HepG2 (cell line): Measurements from ENCODE around the gene SUCLG2. TPM values are rescaled to one million over a fixed set of nuclear protein-coding genes. Genes with fewer than 3 reads are reported as not detected.

Source experiments
- CC2D1A ChIP-seq: sonication (generic); formaldehyde crosslinking; IDR thresholded peaks from 2 replicates; pipeline ENCODE4 v1.8.1; 2023; ENCODE audit warnings: mild to moderate bottlenecking, missing genetic modification reagents
- CCAR2 ChIP-seq: fragments of 200-400 bp; formaldehyde crosslinking; optimal IDR thresholded peaks from 2 replicates; pipeline ENCODE3; 2018; ENCODE audit warnings: low read depth, mild to moderate bottlenecking, low read length, moderate library complexity
- ETV5 ChIP-seq: IDR thresholded peaks from 2 replicates; pipeline ENCODE4 v1.6.1; 2018; ENCODE audit warnings: missing biosample characterization, missing genetic modification reagents, inconsistent platforms, borderline replicate concordance
- FOXA1 ChIP-seq, 2 experiments: fragments of 450-650 bp in 1 of 2; sonication (generic) in 1 of 2; formaldehyde crosslinking in 1 of 2; IDR thresholded peaks; 2 replicates each; pipeline versions ENCODE4 v1.4.0 to v1.6.1; 2016 to 2020; ENCODE audit warnings: missing genetic modification reagents in 1 of 2
- GABPA ChIP-seq, 2 experiments: IDR thresholded peaks; 2 replicates each; pipeline ENCODE4 v1.6.1; 2011 to 2016; ENCODE audit warnings: low read depth in 2 of 2, low read length in 1 of 2, missing biosample characterization in 1 of 2, missing genetic modification characterization in 1 of 2
- GTF2F1 ChIP-seq: fragments of 150-350 bp; IDR thresholded peaks from 2 replicates; pipeline ENCODE4 v1.6.1; 2014; ENCODE audit warnings: low read length
- HHEX ChIP-seq: IDR thresholded peaks from 2 replicates; pipeline ENCODE4 v1.6.1; 2016; ENCODE audit warnings: control low read depth
- JDP2 ChIP-seq: sonication (generic); formaldehyde crosslinking; IDR thresholded peaks from 2 replicates; pipeline ENCODE4 v1.8.1; 2022; ENCODE audit warnings: missing genetic modification reagents, borderline replicate concordance
- MAFK ChIP-seq, 2 experiments: IDR thresholded peaks in 1 of 2; conservative IDR thresholded peaks in 1 of 2; 2 replicates each; pipeline ENCODE4 v1.6.1; 2011; ENCODE audit warnings: improper control_type of control experiment in 2 of 2, low read length in 2 of 2
- ZBTB38 ChIP-seq: sonication (generic); formaldehyde crosslinking; IDR thresholded peaks from 2 replicates; pipeline ENCODE4 v1.5.1; 2020; ENCODE audit warnings: mild to moderate bottlenecking, missing genetic modification reagents
- ZC3H13 ChIP-seq: sonication (generic); formaldehyde crosslinking; IDR thresholded peaks from 2 replicates; pipeline ENCODE4 v1.8.1; 2023; ENCODE audit warnings: mild to moderate bottlenecking, missing genetic modification reagents, moderate library complexity
- ZFP37 ChIP-seq: sonication (generic); formaldehyde crosslinking; IDR thresholded peaks from 2 replicates; pipeline ENCODE4 v1.4.0; 2020; ENCODE audit warnings: missing genetic modification reagents, borderline replicate concordance
- ZFP82 ChIP-seq: sonication (generic); formaldehyde crosslinking; IDR thresholded peaks from 2 replicates; pipeline ENCODE4 v1.5.1; 2020; ENCODE audit warnings: mild to moderate bottlenecking, missing genetic modification reagents, borderline replicate concordance
- ZMYM4 ChIP-seq: sonication (generic); formaldehyde crosslinking; IDR thresholded peaks from 2 replicates; pipeline ENCODE4 v1.8.1; 2023; ENCODE audit warnings: mild to moderate bottlenecking, missing genetic modification reagents
- ZNF17 ChIP-seq: sonication (generic); formaldehyde crosslinking; IDR thresholded peaks from 2 replicates; pipeline ENCODE4 v1.5.0; 2020; ENCODE audit warnings: mild to moderate bottlenecking, missing genetic modification reagents
- ZNF354B ChIP-seq: sonication (generic); formaldehyde crosslinking; IDR thresholded peaks from 2 replicates; pipeline ENCODE4 v1.8.0; 2022; ENCODE audit warnings: mild to moderate bottlenecking, missing genetic modification reagents
- ZNF44 ChIP-seq: sonication (generic); formaldehyde crosslinking; IDR thresholded peaks from 2 replicates; pipeline ENCODE4 v1.5.1; 2020; ENCODE audit warnings: mild to moderate bottlenecking, missing genetic modification reagents
- ZNF615 ChIP-seq: sonication (generic); formaldehyde crosslinking; IDR thresholded peaks from 2 replicates; pipeline ENCODE4 v1.5.0; 2020; ENCODE audit warnings: mild to moderate bottlenecking, missing genetic modification reagents, borderline replicate concordance
- ZNF781 ChIP-seq: sonication (generic); formaldehyde crosslinking; IDR thresholded peaks from 2 replicates; pipeline ENCODE4 v1.5.1; 2020; ENCODE audit warnings: borderline replicate concordance, mild to moderate bottlenecking, missing genetic modification reagents; ENCODE audit errors: not compliant biosample characterization
- polyA plus RNA-seq, 8 experiments: library from polyadenylated mRNA; depleted of rRNA in 3 of 8; stranded (reverse) in 7 of 8; unstranded in 1 of 8; fragments of >200 nt; fragmentation: Illumina TruSeq in 4 of 8; extraction: Trizol in 4 of 8; gene quantifications; 2 replicates each; pipeline versions ENCODE4 v1.2.1 to v1.2.3, GENCODE V29; 2011 to 2016; ENCODE audit warnings: low read depth in 4 of 8, missing spikeins in 1 of 8, mixed read lengths in 1 of 8; ENCODE audit not compliant: insufficient read depth in 1 of 8
- total RNA-seq, 5 experiments: library from RNA; depleted of rRNA; stranded (reverse); fragments of >200 nt; fragmentation: Illumina TruSeq; extraction: Trizol; gene quantifications; 2 replicates each; pipeline ENCODE4 v1.2.3, GENCODE V29; 2016; ENCODE audit warnings: low read depth in 1 of 5
- TF ChIP-seq, protein P1 (sequence below): sonication (generic); formaldehyde crosslinking; conservative IDR thresholded peaks from 2 replicates; pipeline ENCODE4 v1.4.0; 2020; ENCODE audit warnings: mild to moderate bottlenecking, missing genetic modification reagents, moderate library complexity
- TF ChIP-seq, protein P2 (sequence below): sonication (generic); formaldehyde crosslinking; conservative IDR thresholded peaks from 2 replicates; pipeline ENCODE4 v1.5.0; 2020; ENCODE audit warnings: missing genetic modification reagents
- TF ChIP-seq, protein P3 (sequence below): sonication (generic); formaldehyde crosslinking; IDR thresholded peaks from 2 replicates; pipeline ENCODE4 v1.5.0; 2020; ENCODE audit warnings: mild to moderate bottlenecking, missing genetic modification reagents, borderline replicate concordance

Gene SUCLG2
- total and polyA plus RNA-seq, 2 of the 13 experiments (the other 11 are each of a cell fraction or from before 2014, with no cell fraction given): 21.4 to 64.9 TPM

DNA sequence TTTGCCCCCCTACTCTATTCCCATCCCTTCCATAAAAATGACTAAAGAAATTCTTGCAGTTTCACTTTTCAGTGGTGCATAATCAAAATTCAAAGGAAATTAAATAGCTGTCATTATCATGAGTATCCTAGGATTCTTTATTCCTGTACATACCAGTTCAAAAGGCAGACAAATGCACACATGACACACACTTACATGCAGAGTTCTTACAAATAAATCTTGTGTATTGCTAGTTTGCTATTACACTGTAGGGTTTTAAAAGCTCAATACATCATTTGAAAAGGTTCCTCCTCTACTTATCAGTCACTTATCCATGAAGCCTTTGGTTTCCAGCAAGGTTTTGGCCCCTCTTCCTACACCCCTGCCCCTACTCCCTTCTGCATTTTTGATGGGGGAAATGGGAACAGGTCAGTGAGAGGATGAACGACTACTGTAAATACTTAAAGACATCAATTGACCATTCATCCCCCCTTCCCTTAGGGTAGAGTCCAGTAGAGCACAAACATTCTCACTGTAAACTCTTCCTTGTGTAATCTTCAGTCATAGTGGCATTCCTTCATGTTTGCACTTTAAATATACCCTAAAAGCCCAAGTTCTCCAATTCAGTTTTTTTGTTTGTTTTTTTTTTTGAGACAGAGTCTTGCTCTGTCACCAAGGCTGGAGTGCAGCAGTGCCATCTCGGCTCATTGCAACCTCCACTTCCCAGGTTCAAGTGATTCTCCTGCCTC, 92.6 kb downstream of the SUCLG2 start (continued):
- TF ChIP-seq ZMYM4 (peak; percentile 26; the same call in 1 of the 2 replicates), FOXA1 (IDR thresholded peaks at IDR 0.05) (no peak), FOXA1 (CRISPR knock-in tag; IDR thresholded peaks at IDR 0.05) (peak; percentile 45; the same call in 1 of the 2 replicates), ZNF781 (CRISPR knock-in tag) (no peak), ZNF44 (CRISPR knock-in tag) (no peak), CCAR2 (no peak), ZBTB38 (no peak), ZNF615 (no peak), ZC3H13 (CRISPR knock-in tag) (no peak), HHEX (CRISPR knock-in tag) (no peak), ETV5 (CRISPR knock-in tag) (peak; percentile 23; the same call in 1 of the 2 replicates), ZNF17 (no peak), GABPA (IDR thresholded peaks at IDR 0.05; ENCODE audit: low read depth, low read length) (no peak), GABPA (CRISPR knock-in tag; IDR thresholded peaks at IDR 0.05; ENCODE audit: low read depth) (no peak), ZFP37 (no peak), MAFK (conservative IDR thresholded peaks at IDR 0.05 in 1 of 2, IDR thresholded peaks at IDR 0.05 in 1 of 2; ENCODE audit: low read length in 2 of 2) (no peak), ZNF354B (CRISPR knock-in tag) (no peak), JDP2 (CRISPR knock-in tag) (no peak), GTF2F1 (no peak), CC2D1A (CRISPR knock-in tag) (no peak), ZFP82 (CRISPR knock-in tag) (no peak)
- TF ChIP-seq, protein P1, sequence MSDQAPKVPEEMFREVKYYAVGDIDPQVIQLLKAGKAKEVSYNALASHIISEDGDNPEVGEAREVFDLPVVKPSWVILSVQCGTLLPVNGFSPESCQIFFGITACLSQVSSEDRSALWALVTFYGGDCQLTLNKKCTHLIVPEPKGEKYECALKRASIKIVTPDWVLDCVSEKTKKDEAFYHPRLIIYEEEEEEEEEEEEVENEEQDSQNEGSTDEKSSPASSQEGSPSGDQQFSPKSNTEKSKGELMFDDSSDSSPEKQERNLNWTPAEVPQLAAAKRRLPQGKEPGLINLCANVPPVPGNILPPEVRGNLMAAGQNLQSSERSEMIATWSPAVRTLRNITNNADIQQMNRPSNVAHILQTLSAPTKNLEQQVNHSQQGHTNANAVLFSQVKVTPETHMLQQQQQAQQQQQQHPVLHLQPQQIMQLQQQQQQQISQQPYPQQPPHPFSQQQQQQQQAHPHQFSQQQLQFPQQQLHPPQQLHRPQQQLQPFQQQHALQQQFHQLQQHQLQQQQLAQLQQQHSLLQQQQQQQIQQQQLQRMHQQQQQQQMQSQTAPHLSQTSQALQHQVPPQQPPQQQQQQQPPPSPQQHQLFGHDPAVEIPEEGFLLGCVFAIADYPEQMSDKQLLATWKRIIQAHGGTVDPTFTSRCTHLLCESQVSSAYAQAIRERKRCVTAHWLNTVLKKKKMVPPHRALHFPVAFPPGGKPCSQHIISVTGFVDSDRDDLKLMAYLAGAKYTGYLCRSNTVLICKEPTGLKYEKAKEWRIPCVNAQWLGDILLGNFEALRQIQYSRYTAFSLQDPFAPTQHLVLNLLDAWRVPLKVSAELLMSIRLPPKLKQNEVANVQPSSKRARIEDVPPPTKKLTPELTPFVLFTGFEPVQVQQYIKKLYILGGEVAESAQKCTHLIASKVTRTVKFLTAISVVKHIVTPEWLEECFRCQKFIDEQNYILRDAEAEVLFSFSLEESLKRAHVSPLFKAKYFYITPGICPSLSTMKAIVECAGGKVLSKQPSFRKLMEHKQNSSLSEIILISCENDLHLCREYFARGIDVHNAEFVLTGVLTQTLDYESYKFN (CRISPR knock-in tag): peak; percentile 54
- TF ChIP-seq, protein P2, sequence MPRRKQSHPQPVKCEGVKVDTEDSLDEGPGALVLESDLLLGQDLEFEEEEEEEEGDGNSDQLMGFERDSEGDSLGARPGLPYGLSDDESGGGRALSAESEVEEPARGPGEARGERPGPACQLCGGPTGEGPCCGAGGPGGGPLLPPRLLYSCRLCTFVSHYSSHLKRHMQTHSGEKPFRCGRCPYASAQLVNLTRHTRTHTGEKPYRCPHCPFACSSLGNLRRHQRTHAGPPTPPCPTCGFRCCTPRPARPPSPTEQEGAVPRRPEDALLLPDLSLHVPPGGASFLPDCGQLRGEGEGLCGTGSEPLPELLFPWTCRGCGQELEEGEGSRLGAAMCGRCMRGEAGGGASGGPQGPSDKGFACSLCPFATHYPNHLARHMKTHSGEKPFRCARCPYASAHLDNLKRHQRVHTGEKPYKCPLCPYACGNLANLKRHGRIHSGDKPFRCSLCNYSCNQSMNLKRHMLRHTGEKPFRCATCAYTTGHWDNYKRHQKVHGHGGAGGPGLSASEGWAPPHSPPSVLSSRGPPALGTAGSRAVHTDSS (CRISPR knock-in tag): no peak
- TF ChIP-seq, protein P3, sequence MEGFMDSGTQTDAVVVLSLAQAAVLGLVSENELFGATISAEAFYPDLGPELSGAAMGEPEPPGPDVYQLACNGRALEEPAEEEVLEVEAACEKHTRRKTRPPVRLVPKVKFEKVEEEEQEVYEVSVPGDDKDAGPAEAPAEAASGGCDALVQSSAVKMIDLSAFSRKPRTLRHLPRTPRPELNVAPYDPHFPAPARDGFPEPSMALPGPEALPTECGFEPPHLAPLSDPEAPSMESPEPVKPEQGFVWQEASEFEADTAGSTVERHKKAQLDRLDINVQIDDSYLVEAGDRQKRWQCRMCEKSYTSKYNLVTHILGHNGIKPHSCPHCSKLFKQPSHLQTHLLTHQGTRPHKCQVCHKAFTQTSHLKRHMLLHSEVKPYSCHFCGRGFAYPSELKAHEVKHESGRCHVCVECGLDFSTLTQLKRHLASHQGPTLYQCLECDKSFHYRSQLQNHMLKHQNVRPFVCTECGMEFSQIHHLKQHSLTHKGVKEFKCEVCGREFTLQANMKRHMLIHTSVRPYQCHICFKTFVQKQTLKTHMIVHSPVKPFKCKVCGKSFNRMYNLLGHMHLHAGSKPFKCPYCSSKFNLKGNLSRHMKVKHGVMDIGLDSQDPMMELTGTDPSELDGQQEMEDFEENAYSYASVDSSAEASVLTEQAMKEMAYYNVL (CRISPR knock-in tag): peak; percentile 51; the same call in 1 of the 2 replicates
